HG03575 (cell line): ENCODE measurements around the gene ABCA3.
"Not testable (repeated sequence)": the region's sequence is repeated elsewhere in the genome, so short reads cannot be mapped to it uniquely, and the experiment has no call there.

Experiments used
- ATAC-seq: cut with Tn5 transposase; IDR thresholded peaks from one replicate; pipeline ENCODE4 v1.9.1; 2021; ENCODE audit not compliant: unreplicated experiment, insufficient number of reproducible peaks, low FRiP score; ENCODE audit errors: extremely low read depth

ABCA3 gene

DNA sequence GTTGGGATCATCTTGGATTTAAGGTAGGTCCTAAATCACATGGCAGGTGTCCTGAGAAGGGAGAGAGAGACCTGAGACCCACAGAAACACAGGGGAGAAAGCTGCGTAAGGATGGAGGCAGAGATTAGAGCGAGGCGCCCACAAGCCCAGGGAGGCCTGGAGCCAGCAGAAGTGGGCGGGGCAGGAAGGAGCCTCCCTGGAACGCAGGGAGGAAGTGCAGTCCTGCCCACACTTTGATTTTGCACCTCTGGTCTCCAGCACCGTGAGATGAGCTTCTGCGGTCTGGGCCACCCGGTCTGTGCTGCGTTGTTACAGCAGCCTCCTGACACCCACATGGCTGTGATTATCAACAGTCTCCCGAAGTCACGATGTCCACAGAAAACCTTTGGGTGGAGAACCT is 97.9 kb downstream of the ABCA3 start:
- no peak for ATAC-seq

DNA sequence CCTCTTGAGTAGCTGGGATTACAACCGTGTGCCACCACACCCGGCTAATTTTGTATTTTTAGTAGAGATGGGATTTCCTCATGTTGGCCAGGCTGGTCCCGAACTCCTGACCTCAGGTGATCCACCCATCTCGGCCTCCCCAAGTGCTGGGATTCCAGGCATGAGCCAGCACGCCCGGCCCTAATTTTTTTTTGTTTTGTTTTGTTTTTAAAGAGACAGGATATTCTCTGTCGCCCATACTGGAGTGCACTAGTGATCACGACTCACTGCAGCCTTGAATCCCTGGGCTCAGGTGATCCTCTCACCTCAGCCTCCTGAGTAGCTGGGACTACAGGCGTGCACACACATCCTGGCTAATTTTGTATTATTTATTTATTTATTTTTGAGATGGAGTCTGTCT is 100.2 kb downstream of the ABCA3 start:
- ATAC-seq = not testable (repeated sequence)

DNA sequence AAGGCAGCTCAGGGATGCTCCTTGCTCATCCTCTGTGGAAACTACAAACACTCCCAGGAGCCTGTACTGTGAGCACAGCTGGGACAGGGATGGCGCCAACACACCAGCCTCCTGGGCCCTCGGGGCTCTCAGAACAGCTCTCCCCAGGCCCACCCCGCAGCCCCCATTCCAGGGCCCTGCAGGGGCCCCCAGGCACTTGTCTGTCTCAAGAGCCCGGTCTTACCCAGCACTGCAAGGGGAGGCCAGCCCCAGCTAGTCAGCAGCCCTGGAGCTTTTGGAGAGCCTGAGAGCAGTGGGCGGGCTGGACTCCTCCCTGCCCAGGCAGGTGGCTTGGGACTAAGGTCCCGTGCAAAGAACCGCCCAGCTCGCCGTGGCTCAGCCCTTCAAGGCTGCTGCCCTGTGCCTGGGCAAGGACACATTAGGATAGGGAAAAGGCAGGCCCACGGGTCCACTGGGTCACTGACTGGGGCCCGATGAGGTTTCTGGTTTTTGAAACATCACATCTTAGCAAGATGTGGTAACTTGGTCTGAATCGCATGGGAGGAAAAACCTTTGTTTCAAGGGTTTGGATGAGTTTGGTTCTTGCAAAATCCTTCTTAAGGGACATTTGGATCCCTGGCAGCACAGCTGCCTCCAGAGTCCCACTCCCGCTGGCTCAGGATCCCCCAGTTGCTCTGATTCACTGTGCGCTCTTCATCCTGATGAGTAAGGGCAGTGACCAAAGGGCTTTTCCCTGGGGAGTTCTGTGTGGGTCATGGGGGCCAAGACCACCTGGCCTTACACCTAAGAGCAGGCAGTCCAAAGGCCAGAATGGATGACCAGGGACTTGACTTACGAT is 101.5 kb downstream of the ABCA3 start:
- no peak for ATAC-seq

DNA sequence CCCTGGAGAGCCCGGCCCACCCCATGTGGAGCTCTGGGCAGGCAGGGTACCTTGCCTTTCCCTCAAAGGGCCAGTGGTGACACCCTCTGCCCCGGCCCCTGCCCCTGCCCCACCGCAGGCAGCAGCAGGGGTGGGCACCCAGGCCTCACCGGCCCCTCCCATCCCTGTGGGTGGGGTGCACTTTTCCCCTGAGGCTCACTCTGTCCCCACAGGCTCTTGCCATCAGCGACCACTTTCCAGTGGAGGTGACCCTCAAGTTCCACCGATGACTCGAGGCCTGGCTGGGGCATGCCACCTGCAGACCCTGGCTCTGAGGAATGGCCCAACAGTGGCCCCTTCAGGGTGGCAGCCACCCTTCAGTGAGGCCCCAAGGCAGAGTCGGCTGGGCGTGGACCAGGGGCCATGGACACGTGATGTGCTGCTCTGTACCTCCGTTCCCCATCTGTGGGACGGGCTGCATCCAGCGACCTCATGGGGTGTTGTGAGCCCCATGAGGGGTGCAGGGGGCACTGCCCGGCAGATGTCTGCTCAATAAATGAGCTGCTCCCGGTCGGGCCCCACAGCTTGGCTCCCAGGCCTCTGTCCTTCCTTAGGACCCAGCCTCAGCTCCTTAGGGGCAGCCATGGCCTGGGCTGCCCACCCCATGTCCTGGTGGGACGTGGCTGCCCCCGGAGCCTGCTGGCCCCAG is 102.2 kb downstream of the ABCA3 start:
- ATAC-seq = no peak

DNA sequence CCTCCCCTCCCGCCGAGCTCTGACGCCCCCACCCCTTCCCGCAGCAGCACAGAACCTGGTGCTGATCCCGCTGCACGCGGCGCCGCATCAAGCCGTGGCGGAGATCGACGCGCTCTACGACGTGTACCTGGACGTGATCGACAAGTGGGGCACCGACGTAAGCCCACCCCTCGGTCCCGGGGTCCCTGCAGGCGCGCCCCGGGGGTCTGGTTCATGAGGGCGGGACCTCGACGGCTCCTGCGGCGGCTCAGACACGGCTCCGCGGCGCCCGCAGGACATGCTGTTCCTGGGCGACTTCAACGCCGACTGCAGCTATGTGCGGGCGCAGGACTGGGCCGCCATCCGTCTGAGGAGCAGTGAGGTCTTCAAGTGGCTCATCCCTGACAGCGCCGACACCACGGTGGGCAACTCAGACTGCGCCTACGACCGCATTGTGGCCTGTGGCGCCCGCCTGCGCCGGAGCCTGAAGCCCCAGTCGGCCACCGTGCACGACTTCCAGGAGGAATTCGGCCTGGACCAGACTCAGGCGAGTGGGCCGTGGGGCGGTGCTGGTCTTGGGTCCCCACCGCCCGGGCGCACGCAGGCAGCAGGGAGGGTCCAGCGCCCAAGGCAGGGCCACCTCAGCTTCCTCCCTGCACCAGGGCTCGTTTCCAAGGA is 102.9 kb downstream of the ABCA3 start:
- no peak for ATAC-seq

DNA sequence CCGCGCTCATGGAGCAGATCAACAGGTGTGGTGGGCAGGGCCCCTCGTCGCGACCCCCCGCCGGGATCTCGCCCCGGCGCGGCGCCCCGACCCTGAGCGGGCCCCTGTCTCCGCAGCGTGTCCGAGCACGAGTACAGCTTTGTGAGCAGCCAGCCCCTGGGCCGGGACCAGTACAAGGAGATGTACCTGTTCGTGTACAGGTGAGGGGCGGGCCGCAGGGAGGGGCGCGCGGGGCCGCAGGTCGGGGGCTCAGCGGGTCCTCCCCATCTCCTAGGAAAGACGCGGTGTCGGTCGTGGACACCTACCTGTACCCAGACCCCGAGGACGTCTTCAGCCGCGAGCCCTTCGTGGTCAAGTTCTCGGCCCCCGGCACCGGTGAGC is 103.4 kb downstream of the ABCA3 start:
- no peak for ATAC-seq

DNA sequence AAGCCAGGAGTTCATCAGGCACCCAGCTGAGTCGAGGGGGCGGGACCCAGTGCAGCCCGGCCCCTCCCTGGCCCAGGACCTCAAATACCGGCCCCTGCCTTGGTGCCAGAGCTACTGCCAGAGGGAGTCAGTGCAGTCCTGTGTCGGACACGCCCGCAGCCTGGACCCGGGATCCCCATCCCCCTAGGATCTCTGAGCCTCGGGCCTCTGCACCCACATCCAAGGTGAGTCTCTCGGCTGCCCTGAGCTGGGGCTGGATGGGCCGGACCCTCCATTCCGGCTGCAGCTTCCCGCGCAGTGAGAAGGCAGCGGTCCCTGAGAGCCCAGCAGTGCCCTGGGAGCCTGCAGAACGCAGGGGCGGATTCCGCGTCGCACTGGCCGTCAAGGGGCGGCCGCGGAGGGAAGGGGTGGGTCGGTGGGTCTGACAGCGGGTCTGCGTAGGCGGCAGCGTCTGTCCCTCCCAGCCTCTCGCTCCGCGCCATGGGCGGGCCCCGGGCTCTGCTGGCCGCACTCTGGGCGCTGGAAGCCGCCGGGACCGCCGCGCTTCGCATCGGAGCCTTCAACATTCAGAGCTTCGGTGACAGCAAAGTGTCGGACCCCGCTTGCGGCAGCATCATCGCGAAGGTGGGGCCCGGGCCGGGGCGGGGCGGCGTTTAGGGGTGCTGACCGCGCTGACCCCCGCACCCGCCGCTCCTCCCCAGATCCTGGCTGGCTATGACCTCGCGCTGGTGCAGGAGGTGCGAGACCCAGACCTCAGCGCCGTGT is 104.0 kb downstream of the ABCA3 start, which contains the start of gene DNASE1L2:
DNASE1L2 (plus strand) TSS at position 108 of the 765 bp plus-strand sequence; CDS start at position 481, 373 bp downstream.
- no peak for ATAC-seq

DNA sequence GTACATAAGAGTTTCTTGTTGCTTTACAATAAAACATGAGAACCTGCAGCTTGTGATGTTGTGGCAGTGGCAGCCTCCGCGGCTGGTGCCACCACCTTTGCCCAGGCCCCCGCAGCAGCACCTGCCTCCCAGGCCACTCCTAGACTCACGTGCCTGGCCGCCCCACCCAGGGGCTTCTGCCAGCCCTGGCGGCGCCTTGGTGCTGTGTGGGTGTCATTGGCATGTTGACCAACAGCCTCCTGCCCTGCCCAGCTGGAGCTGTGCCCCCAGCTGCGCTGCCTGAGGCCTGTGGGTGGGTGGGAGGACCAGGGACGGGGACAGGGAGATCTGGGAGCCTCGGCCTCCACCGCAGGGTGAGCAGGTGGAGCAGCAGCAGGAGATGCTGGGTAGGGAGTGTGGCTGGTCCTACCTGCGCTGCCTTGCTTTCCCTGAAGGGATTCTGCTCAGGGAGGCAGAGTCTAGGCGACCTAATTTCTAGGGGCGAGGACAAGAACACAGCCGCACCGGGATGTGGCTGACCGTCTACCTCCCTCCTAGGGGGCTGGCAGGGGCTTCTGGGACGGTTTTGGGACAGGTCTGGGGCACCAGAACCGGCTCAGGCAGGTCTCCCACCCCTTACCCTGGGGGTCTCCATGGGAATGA is 104.7 kb downstream of the ABCA3 start:
- ATAC-seq = no peak

DNA sequence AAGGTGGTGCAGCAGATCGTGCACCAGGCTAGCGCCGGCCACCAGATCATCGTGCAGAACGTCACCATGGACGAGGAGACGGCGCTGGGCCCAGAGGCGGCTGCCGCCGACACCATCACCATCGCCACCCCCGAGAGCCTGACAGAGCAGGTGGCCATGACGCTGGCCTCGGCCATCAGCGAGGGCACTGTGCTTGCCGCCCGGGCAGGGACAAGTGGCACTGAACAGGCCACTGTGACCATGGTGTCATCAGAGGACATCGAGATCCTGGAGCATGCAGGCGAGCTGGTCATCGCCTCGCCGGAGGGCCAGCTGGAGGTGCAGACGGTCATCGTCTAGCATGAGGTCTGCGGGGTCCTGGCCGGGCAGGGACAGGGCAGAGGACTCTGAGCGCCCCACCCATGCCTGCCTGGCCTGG is 105.3 kb downstream of the ABCA3 start:
- no peak for ATAC-seq

DNA sequence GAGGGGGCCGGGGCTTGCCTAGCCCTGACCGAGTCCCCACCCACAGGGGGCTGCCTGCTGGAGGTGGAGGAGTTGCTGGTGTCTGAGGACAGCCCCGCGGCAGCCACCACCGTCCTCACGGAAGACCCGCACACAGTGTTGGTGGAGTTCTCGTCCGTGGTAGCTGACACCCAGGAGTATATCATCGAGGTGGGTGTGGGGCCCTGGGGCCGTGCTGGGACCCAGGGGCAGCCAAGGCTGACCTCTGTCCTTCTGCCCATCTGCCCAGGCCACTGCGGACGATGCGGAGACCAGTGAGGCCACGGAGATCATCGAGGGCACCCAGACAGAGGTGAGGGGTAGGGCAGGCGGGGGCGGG is 105.7 kb downstream of the ABCA3 start:
- no peak for ATAC-seq

DNA sequence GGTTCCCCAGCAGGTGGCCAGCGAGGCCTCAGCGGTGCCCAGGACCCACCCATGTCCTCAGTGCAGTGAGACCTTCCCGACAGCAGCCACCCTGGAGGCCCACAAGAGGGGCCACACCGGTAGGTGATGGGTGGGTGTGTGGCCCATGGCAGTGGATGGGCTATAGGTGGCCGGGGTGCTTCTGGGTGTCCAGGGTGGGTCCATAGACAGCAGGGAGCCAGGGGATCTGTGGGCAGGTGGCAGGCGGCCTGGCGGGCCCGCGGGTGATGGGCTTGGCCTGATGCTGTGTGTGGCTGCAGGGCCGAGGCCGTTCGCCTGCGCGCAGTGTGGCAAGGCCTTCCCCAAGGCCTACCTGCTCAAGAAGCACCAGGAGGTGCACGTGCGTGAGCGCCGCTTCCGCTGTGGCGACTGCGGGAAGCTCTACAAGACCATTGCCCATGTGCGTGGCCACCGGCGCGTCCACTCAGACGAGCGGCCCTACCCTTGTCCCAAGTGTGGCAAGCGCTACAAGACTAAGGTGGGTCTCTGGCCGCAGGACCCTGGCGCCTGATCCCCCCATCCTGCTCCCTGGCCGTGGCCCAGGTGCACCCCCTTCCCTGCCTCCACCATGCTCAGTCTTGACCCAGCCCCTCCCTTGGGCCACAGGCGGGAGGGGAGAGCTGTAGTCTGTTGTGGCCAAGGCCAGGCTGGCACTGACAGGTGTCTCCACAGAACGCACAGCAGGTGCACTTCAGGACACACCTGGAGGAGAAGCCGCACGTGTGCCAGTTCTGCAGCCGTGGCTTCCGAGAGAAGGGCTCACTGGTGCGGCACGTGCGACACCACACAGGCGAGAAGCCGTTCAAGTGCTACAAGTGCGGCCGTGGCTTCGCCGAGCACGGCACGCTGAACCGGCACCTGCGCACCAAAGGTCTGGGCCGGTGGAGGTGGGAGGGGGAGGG is 106.4 kb downstream of the ABCA3 start:
- no peak for ATAC-seq

DNA sequence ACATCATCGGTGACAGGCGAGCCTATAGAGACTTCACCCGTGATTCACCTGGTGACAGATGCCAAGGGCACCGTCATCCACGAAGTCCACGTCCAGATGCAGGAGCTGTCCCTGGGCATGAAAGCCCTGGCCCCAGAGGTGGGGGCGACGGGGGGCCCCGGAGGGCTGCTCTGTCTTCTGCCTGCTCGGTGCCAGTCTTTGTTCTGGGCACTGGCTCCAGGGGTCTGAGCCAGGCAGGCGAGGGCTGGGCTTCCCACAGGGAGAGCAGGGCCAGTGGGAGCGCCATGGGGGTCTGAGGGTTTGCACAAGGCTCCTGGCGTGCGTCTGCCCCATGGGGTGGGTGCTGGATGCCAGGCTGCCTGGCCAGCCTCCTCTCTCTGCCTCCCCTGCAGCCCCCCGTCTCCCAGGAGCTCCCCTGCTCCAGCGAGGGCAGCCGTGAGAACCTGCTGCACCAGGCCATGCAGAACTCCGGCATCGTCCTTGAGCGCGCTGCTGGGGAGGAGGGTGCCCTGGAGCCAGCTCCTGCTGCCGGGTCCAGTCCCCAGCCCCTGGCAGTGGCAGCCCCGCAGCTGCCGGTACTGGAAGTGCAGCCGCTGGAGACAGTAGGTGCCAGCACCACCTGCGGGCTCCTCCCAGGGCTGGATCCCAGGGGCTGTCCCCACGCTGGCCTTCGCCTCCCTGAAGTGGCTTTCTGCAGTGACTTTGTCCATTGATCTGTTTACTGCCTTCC is 107.3 kb downstream of the ABCA3 start:
- ATAC-seq = no peak

DNA sequence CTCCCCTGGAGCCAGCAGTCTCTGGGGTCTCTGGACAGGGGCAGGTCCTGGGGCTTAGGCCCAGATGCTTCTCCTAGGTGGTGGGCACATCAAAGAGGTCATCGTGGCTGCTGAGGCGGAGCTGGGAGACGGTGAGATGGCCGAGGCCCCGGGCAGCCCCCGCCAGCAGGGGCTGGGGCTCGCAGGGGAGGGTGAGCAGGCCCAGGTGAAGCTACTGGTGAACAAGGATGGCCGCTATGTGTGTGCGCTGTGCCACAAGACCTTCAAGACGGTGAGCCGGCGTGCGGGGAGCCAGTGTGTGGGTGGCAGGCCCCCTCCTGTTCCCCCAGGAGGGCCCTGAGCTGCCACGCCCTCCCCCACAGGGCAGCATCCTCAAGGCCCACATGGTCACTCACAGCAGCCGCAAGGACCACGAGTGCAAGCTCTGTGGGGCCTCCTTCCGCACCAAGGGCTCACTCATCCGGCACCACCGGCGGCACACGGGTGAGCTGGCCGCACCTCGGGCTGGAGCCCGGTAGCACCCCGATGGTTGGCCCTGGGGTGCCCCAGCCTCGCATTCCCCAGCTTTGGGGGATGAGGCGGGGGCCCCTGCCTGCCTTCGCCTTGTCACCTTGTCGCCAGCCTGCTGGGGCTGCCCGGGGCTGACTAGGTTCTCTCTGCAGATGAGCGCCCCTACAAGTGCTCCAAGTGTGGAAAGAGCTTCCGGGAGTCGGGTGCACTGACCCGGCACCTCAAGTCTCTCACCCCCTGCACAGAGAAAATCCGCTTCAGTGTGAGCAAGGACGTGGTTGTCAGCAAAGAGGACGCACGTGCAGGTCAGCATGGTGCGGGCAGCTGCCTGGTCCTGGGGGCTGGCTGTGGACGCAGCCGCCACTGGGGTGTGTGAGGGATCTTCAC is 108.2 kb downstream of the ABCA3 start:
- ATAC-seq = no peak

DNA sequence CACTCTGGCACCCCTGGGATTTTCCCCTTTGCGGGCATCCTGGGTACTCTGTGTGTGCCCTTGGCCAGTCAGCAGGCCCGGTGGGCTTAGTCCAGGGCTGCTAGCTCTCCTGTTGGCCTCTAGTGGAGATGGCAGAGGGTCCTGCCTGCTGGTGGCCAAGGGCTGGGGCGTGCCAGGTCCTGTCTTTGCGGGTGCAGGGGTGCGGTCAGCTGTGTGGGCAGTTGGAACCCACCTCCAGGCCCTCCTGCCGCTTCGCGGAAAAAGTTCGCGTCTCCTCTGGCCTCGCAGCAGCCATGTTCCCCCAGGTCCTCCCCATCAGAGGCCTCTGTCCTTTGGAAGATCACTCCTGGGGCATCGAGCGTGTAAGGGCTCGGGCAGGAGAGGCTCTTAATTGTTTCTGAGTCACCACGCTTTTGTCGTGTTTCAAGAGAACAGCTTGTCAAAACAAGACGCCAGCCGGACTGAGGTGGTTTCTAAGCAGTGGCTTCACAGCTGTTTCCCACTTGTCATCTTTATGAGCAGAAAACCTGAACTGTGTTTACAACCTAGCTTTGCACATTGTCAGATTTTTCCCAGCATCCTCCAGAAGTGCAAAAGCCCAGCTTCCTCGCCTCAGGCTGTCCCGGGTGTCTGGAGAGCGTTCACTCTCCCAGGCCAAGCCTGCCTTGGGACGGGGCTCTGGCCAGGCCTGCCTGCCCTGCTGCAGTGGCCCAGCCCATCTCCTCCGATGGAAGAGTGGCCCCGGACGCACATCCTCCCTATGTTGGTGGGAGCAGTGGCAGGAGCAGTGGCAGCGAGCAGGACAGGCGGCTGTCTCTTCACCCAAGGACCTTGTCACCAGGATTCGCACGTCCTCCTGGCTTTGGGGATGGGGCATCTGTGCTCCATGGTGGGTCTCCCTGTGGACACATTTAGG is 109.3 kb downstream of the ABCA3 start:
- ATAC-seq = no peak

DNA sequence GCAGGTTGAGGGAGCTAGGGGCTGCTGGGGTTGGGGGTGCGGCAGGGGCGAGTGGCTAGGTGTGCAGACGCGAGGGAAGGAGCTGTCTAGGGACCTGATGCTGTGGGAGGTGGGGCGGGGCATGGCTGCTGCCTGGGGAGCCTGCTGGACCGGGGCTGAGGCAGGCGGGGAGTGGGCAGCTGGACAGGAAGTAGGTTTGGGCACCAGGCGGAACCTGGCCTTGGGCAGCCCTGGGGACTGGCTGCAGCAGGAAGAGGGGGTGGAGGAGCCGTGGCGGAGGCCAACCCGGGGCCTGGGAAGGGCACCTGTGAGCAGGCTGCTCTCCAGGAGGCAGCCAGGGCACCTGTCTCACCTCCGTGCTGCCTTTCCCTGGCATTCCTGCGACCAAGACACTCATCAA is 110.2 kb downstream of the ABCA3 start:
- ATAC-seq = no peak
